K562 (cell line): Measurements from ENCODE around the gene SLC15A3.

Experiments
- CTCF ChIP-seq, 3 experiments: IDR thresholded peaks in 2 of 3; conservative IDR thresholded peaks in 1 of 3; 2 replicates each; pipeline ENCODE4 v1.5.1; 2011 to 2012; ENCODE audit warnings: low read length in 3 of 3, mild to moderate bottlenecking in 3 of 3, control low read depth in 2 of 3, improper control_type of control experiment in 1 of 3, inconsistent platforms in 1 of 3, low read depth in 1 of 3, mixed read lengths in 1 of 3, moderate library complexity in 1 of 3; ENCODE audit not compliant: insufficient read depth in 2 of 3
- EGR1 ChIP-seq: fragments of 450-650 bp; conservative IDR thresholded peaks from 2 replicates; pipeline ENCODE4 v1.6.1; 2017; ENCODE audit warnings: mild to moderate bottlenecking
- ESRRA ChIP-seq: fragments of 450-650 bp; IDR thresholded peaks from 2 replicates; pipeline ENCODE4 v1.6.1; 2014; ENCODE audit warnings: low read depth, mild to moderate bottlenecking, moderate library complexity, borderline replicate concordance
- EZH2 ChIP-seq: IDR thresholded peaks from 2 replicates; pipeline ENCODE4 v1.6.1; 2012; ENCODE audit warnings: low read depth, mild to moderate bottlenecking, inconsistent platforms, low read length, borderline replicate concordance
- HDGF ChIP-seq: fragments of 450-650 bp; IDR thresholded peaks from 2 replicates; pipeline ENCODE4 v1.6.1; 2016
- MAX ChIP-seq: sonication (generic); formaldehyde crosslinking; IDR thresholded peaks from 2 replicates; pipeline ENCODE4 v1.9.0; 2022; ENCODE audit warnings: mild to moderate bottlenecking, missing genetic modification reagents
- NCOA1 ChIP-seq: fragments of 450-650 bp; IDR thresholded peaks from 2 replicates; pipeline ENCODE4 v1.6.1; 2016; ENCODE audit warnings: low read depth
- POLR2AphosphoS5 ChIP-seq: IDR thresholded peaks from 2 replicates; pipeline ENCODE4 v1.6.1; 2011; ENCODE audit warnings: mild to moderate bottlenecking, low read depth, low read length, moderate library complexity; ENCODE audit not compliant: control insufficient read depth, insufficient read depth
- SRSF3 ChIP-seq: fragments of 200-400 bp; formaldehyde crosslinking; IDR thresholded peaks from 2 replicates; pipeline ENCODE4 v1.6.1; 2016; ENCODE audit warnings: mild to moderate bottlenecking, low read length, moderate library complexity; ENCODE audit not compliant: insufficient read depth
- YBX1 ChIP-seq: fragments of 450-650 bp; IDR thresholded peaks from 2 replicates; pipeline ENCODE4 v1.7.1; 2016; ENCODE audit warnings: mild to moderate bottlenecking
- YY1 ChIP-seq, 3 experiments: IDR thresholded peaks; 2 replicates each; pipeline ENCODE4 v1.6.1; 2011; ENCODE audit warnings: low read length in 2 of 3, mild to moderate bottlenecking in 2 of 3, moderate library complexity in 2 of 3, borderline replicate concordance in 1 of 3, control low read depth in 1 of 3, low read depth in 1 of 3; ENCODE audit not compliant: insufficient read depth in 3 of 3, insufficient replicate concordance in 2 of 3, control insufficient read depth in 1 of 3, insufficient read length in 1 of 3; ENCODE audit errors: extremely low read depth in 1 of 3
- ZNF830 ChIP-seq: fragments of 250-450 bp; sonication (Bioruptor Pico); IDR thresholded peaks from 2 replicates; pipeline ENCODE4 v1.5.0; 2021; ENCODE audit warnings: mild to moderate bottlenecking

GRCh38 chr11:60919320-60919719 lies 32.7 kb downstream of the SLC15A3 start:
- no peak for TF ChIP-seq SRSF3
- TF ChIP-seq MAX (CRISPR knock-in tag) = no peak
- no peak for TF ChIP-seq POLR2AphosphoS5
- no peak for TF ChIP-seq EGR1
- no peak for TF ChIP-seq ZNF830 (CRISPR knock-in tag)
- TF ChIP-seq YBX1 = no peak
- no peak for TF ChIP-seq HDGF
- TF ChIP-seq EZH2 = no peak
- no peak for TF ChIP-seq YY1 (IDR thresholded peaks at IDR 0.05; ENCODE audit: borderline replicate concordance in 1 of 3, control insufficient read depth in 1 of 3, extremely low read depth in 1 of 3, insufficient read depth in 3 of 3, insufficient read length in 1 of 3, insufficient replicate concordance in 2 of 3, low read depth in 1 of 3, low read length in 2 of 3)
- TF ChIP-seq NCOA1 = no peak
- TF ChIP-seq CTCF (IDR thresholded peaks at IDR 0.05 in 2 of 3, conservative IDR thresholded peaks at IDR 0.05 in 1 of 3; ENCODE audit: insufficient read depth in 2 of 3, low read depth in 1 of 3, low read length in 3 of 3) = no peak
- TF ChIP-seq ESRRA = no peak
